ENCODE measurements around the gene ELP5.

ELP5 gene

DNA sequence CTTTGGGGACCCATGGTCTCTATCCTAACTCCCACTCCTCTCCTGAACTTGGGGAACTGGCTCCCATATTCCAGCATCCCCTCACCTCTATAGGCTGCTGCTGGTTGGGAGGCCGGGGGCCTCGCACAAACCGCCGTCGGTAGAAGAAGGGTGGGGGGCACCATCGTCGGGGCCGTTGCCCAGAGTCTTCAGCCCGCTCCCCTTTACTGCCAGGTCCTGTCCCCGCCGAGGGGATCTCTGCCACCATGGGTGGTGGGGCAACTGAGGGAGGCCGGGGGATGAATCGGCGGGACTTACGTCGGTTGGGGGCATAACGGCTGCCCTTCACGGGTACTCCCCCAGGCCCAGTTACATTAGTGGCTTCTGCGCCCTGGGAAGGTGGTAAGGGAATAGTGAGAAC lies 38.2 kb downstream of the ELP5 start (continued):
- TF ChIP-seq, protein P1, sequence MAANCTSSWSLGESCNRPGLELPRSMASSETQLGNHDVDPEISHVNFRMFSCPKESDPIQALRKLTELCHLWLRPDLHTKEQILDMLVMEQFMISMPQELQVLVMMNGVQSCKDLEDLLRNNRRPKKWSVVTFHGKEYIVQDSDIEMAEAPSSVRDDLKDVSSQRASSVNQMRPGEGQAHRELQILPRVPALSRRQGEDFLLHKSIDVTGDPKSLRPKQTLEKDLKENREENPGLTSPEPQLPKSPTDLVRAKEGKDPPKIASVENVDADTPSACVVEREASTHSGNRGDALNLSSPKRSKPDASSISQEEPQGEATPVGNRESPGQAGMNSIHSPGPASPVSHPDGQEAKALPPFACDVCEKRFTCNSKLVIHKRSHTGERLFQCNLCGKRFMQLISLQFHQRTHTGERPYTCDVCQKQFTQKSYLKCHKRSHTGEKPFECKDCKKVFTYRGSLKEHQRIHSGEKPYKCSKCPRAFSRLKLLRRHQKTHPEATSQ (tag by site-specific recombination; IDR thresholded peaks at IDR 0.05), result no peak
- TF ChIP-seq, protein P2, sequence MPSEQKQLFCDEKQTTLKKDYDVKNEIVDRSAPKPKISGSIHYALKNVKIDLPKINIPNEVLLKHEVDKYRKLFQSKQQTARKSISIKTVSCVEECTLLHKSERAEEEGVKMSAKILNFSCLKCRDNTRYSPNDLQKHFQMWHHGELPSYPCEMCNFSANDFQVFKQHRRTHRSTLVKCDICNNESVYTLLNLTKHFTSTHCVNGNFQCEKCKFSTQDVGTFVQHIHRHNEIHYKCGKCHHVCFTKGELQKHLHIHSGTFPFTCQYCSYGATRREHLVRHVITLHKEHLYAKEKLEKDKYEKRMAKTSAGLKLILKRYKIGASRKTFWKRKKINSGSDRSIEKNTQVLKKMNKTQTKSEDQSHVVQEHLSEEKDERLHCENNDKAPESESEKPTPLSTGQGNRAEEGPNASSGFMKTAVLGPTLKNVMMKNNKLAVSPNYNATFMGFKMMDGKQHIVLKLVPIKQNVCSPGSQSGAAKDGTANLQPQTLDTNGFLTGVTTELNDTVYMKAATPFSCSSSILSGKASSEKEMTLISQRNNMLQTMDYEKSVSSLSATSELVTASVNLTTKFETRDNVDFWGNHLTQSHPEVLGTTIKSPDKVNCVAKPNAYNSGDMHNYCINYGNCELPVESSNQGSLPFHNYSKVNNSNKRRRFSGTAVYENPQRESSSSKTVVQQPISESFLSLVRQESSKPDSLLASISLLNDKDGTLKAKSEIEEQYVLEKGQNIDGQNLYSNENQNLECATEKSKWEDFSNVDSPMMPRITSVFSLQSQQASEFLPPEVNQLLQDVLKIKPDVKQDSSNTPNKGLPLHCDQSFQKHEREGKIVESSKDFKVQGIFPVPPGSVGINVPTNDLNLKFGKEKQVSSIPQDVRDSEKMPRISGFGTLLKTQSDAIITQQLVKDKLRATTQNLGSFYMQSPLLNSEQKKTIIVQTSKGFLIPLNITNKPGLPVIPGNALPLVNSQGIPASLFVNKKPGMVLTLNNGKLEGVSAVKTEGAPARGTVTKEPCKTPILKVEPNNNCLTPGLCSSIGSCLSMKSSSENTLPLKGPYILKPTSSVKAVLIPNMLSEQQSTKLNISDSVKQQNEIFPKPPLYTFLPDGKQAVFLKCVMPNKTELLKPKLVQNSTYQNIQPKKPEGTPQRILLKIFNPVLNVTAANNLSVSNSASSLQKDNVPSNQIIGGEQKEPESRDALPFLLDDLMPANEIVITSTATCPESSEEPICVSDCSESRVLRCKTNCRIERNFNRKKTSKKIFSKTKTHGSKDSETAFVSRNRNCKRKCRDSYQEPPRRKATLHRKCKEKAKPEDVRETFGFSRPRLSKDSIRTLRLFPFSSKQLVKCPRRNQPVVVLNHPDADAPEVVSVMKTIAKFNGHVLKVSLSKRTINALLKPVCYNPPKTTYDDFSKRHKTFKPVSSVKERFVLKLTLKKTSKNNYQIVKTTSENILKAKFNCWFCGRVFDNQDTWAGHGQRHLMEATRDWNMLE (tag by site-specific recombination; conservative IDR thresholded peaks at IDR 0.05; ENCODE audit: low read depth), result no peak
- no peak for TF ChIP-seq ZNF366 (tag by site-specific recombination; conservative IDR thresholded peaks at IDR 0.05)

DNA sequence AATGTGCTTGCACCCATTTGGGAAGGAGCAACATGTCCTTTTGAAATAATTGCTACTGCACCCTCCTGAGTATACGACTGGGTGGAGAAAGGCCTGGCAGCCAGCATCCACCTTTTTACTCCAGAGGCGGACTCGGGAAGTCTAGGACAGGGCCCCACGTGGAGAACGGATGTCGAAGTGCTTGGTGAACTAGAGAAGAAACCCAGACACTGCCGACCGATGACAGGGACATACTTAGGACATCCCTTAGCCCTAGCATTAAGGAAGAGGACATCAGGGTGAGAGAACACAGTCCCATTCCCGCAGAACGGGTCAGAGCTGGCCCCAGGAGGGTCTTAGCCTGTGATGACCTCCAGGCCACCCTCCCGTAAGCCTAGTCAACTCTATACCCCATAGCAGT lies 38.7 kb downstream of the ELP5 start:
- peaks cover 3% of the 10 kb centered on the region; the same call in 1 of the 2 replicates for H3K4me1 ChIP-seq (ENCODE audit: control insufficient read depth, insufficient read depth, low read length)
- CTCF ChIA-PET, result interaction anchor here (1.0 to 3.8 kb wide), 3 partner anchors 10 to 245 kb away, joined by 4 to 33 read pairs (median 13); partner anchors contain the start of gene SLC2A4
- H3K9me3 ChIP-seq (ENCODE audit: control insufficient read depth, insufficient read depth, low read depth, low read length), result no peaks in the 10 kb centered on the region
- no peak overlapping the region for H3K27ac ChIP-seq (ENCODE audit: extremely low read depth, low read depth, low read length)
- POLR2A ChIA-PET, result interaction anchor here (0.5 to 2.0 kb wide), 3 partner anchors 9 to 70 kb away, joined by 4 to 5 read pairs (median 5); partner anchors contain the start of gene SLC2A4
- TF ChIP-seq ZNF623 (tag by site-specific recombination; IDR thresholded peaks at IDR 0.05) (no peak), ZNF24 (tag by site-specific recombination; IDR thresholded peaks at IDR 0.05) (no peak), GFI1B (tag by site-specific recombination; IDR thresholded peaks at IDR 0.05) (no peak), GLIS2 (tag by site-specific recombination; IDR thresholded peaks at IDR 0.05) (no peak), ZNF416 (tag by site-specific recombination; IDR thresholded peaks at IDR 0.05) (no peak), HOXC10 (CRISPR knock-in tag; IDR thresholded peaks at IDR 0.05) (no peak), ZNF624 (tag by site-specific recombination; IDR thresholded peaks at IDR 0.05) (no peak), ZFP69B (tag by site-specific recombination; IDR thresholded peaks at IDR 0.05) (no peak), OSR2 (tag by site-specific recombination; IDR thresholded peaks at IDR 0.05) (no peak), ZNF16 (tag by site-specific recombination; IDR thresholded peaks at IDR 0.05; ENCODE audit: low read depth) (no peak), ZNF114 (tag by site-specific recombination; IDR thresholded peaks at IDR 0.05) (no peak), ZNF785 (tag by site-specific recombination; IDR thresholded peaks at IDR 0.05) (no peak)
- TF ChIP-seq, protein P3, sequence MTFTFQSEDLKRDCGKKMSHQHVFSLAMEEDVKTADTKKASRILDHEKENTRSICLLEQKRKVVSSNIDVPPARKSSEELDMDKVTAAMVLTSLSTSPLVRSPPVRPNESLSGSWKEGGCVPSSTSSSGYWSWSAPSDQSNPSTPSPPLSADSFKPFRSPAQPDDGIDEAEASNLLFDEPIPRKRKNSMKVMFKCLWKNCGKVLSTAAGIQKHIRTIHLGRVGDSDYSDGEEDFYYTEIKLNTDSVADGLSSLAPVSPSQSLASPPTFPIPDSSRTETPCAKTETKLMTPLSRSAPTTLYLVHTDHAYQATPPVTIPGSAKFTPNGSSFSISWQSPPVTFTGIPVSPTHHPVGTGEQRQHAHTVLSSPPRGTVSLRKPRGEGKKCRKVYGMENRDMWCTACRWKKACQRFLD (tag by site-specific recombination; IDR thresholded peaks at IDR 0.05), result no peak
- TF ChIP-seq, protein P4, sequence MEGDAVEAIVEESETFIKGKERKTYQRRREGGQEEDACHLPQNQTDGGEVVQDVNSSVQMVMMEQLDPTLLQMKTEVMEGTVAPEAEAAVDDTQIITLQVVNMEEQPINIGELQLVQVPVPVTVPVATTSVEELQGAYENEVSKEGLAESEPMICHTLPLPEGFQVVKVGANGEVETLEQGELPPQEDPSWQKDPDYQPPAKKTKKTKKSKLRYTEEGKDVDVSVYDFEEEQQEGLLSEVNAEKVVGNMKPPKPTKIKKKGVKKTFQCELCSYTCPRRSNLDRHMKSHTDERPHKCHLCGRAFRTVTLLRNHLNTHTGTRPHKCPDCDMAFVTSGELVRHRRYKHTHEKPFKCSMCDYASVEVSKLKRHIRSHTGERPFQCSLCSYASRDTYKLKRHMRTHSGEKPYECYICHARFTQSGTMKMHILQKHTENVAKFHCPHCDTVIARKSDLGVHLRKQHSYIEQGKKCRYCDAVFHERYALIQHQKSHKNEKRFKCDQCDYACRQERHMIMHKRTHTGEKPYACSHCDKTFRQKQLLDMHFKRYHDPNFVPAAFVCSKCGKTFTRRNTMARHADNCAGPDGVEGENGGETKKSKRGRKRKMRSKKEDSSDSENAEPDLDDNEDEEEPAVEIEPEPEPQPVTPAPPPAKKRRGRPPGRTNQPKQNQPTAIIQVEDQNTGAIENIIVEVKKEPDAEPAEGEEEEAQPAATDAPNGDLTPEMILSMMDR (tag by site-specific recombination; IDR thresholded peaks at IDR 0.05), result no peak
- H3K4me3 ChIP-seq (ENCODE audit: low read depth, low read length), result no peak overlapping the region
- H3K36me3 ChIP-seq (ENCODE audit: control insufficient read depth in 2 of 2, insufficient read depth in 1 of 2, low read length in 2 of 2), result no peaks in the 10 kb centered on the region
